WTC11 (cell line): ENCODE measurements around the gene SPNS1. TPM values are rescaled to one million over a fixed set of nuclear protein-coding genes. Genes with fewer than 3 reads are reported as not detected.

Experiments used
- ATAC-seq: fragments of 200-7000 bp; cut with Tn5 transposase; 2 replicates; pipeline ENCODE4 v1.10.0; 2021; ENCODE audit warnings: mild to moderate bottlenecking, moderate library complexity
- CTCF ChIA-PET: fragments of 300-600 bp; sonication (Branson Sonifier 250); formaldehyde crosslinking; loops from one replicate; lab custom pipeline; 2021; ENCODE audit warnings: antibody characterized with exemption; lab: Charles Lee
- POLR2A ChIA-PET: fragments of 350-600 bp; sonication (Branson Sonifier 250); formaldehyde crosslinking; loops from one replicate; lab custom pipeline; 2021; ENCODE audit warnings: antibody characterized with exemption; lab: Charles Lee
- DNase-seq: peaks from one replicate; pipeline ENCODE4 v3.0.0; 2021; ENCODE audit warnings: low spot score
- H3K27ac Mint-ChIP-seq: 2 replicates; pipeline ENCODE4 v1.8.0; 2021; ENCODE audit warnings: mixed read lengths
- H3K27me3 Mint-ChIP-seq: 2 replicates; pipeline ENCODE4 v1.8.0; 2021; ENCODE audit warnings: low read depth, mild to moderate bottlenecking, moderate library complexity, mixed read lengths
- H3K36me3 Mint-ChIP-seq: 2 replicates; pipeline ENCODE4 v1.8.0; 2021; ENCODE audit warnings: mixed read lengths
- H3K4me1 Mint-ChIP-seq: 2 replicates; pipeline ENCODE4 v1.8.0; 2022; ENCODE audit warnings: mixed read lengths
- H3K4me3 Mint-ChIP-seq: 2 replicates; pipeline ENCODE4 v1.8.0; 2021; ENCODE audit warnings: mild to moderate bottlenecking, moderate library complexity, mixed read lengths
- H3K9me3 Mint-ChIP-seq: 2 replicates; pipeline ENCODE4 v1.8.0; 2021; ENCODE audit warnings: mixed read lengths
- AR ChIP-seq: fragments of 250-450 bp; sonication (Bioruptor Pico); IDR thresholded peaks from 2 replicates; pipeline ENCODE4 v1.9.0; 2021; ENCODE audit warnings: mild to moderate bottlenecking
- ATF1 ChIP-seq: sonication (generic); formaldehyde crosslinking; IDR thresholded peaks from 2 replicates; pipeline ENCODE4 v1.8.1; 2023; ENCODE audit warnings: mild to moderate bottlenecking, moderate library complexity, missing genetic modification reagents
- ATF2 ChIP-seq: sonication (generic); formaldehyde crosslinking; IDR thresholded peaks from 2 replicates; pipeline ENCODE4 v1.8.1; 2022; ENCODE audit warnings: low read depth, missing genetic modification reagents, borderline replicate concordance
- ATF6 ChIP-seq: sonication (generic); formaldehyde crosslinking; IDR thresholded peaks from 2 replicates; pipeline ENCODE4 v1.8.1; 2023; ENCODE audit warnings: mild to moderate bottlenecking, missing genetic modification reagents
- CREB1 ChIP-seq: sonication (generic); formaldehyde crosslinking; IDR thresholded peaks from 2 replicates; pipeline ENCODE4 v1.8.0; 2023; ENCODE audit warnings: mild to moderate bottlenecking, missing genetic modification reagents
- CREM ChIP-seq: sonication (generic); formaldehyde crosslinking; IDR thresholded peaks from 2 replicates; pipeline ENCODE4 v1.8.1; 2022; ENCODE audit warnings: mild to moderate bottlenecking, missing genetic modification reagents, moderate library complexity
- E2F4 ChIP-seq: sonication (generic); formaldehyde crosslinking; IDR thresholded peaks from 2 replicates; pipeline ENCODE4 v1.8.1; 2022; ENCODE audit warnings: low read depth, mild to moderate bottlenecking, moderate library complexity, missing genetic modification reagents, borderline replicate concordance
- E2F5 ChIP-seq: sonication (generic); formaldehyde crosslinking; IDR thresholded peaks from 2 replicates; pipeline ENCODE4 v1.8.1; 2022; ENCODE audit warnings: mild to moderate bottlenecking, moderate library complexity, missing genetic modification reagents
- ELF4 ChIP-seq: sonication (generic); formaldehyde crosslinking; IDR thresholded peaks from 2 replicates; pipeline ENCODE4 v1.8.1; 2022; ENCODE audit warnings: low read depth, mild to moderate bottlenecking, moderate library complexity, missing genetic modification reagents
- FOXJ3 ChIP-seq: sonication (generic); formaldehyde crosslinking; IDR thresholded peaks from 2 replicates; pipeline ENCODE4 v1.9.0; 2021; ENCODE audit warnings: missing genetic modification reagents, mild to moderate bottlenecking, borderline replicate concordance
- GABPB1 ChIP-seq: sonication (generic); formaldehyde crosslinking; IDR thresholded peaks from 2 replicates; pipeline ENCODE4 v1.8.1; 2023; ENCODE audit warnings: mild to moderate bottlenecking, missing genetic modification reagents
- GTF2I ChIP-seq: fragments of 250-450 bp; sonication (Bioruptor Pico); conservative IDR thresholded peaks from 2 replicates; pipeline ENCODE4 v1.4.0; 2021; ENCODE audit warnings: mild to moderate bottlenecking
- HMGXB4 ChIP-seq: sonication (generic); formaldehyde crosslinking; IDR thresholded peaks from 2 replicates; pipeline ENCODE4 v1.8.1; 2023; ENCODE audit warnings: mild to moderate bottlenecking, moderate library complexity, missing genetic modification reagents
- IRF1 ChIP-seq: sonication (generic); formaldehyde crosslinking; IDR thresholded peaks from 2 replicates; pipeline ENCODE4 v1.8.0; 2023; ENCODE audit warnings: missing genetic modification reagents
- NR3C1 ChIP-seq: sonication (generic); formaldehyde crosslinking; conservative IDR thresholded peaks from 2 replicates; pipeline ENCODE4 v1.8.1; 2023; ENCODE audit warnings: low read depth, mild to moderate bottlenecking, missing genetic modification reagents
- TP53 ChIP-seq: sonication (generic); formaldehyde crosslinking; IDR thresholded peaks from 2 replicates; pipeline ENCODE4 v1.8.1; 2023; ENCODE audit warnings: mild to moderate bottlenecking, missing genetic modification reagents
- USF1 ChIP-seq: sonication (generic); formaldehyde crosslinking; IDR thresholded peaks from 2 replicates; pipeline ENCODE4 v1.8.0; 2022; ENCODE audit warnings: mild to moderate bottlenecking, missing genetic modification reagents
- ZNF219 ChIP-seq: sonication (generic); formaldehyde crosslinking; IDR thresholded peaks from 2 replicates; pipeline ENCODE4 v1.8.0; 2023; ENCODE audit warnings: missing genetic modification reagents, mild to moderate bottlenecking, borderline replicate concordance
- ZNF396 ChIP-seq: fragments of 250-450 bp; sonication (Bioruptor Pico); IDR thresholded peaks from 2 replicates; pipeline ENCODE4 v1.8.0; 2021; ENCODE audit warnings: mild to moderate bottlenecking, moderate library complexity, borderline replicate concordance
- ZNF416 ChIP-seq: fragments of 250-450 bp; sonication (Bioruptor Pico); IDR thresholded peaks from 2 replicates; pipeline ENCODE4 v1.9.0; 2021; ENCODE audit warnings: mild to moderate bottlenecking, inconsistent platforms
- total RNA-seq: library from RNA; stranded (reverse); gene quantifications from 3 replicates; pipeline ENCODE4 v1.2.3, GENCODE V29; 2021

The SPNS1 gene
- total RNA-seq, 1 experiment from 2014 or later = 64.4 TPM

GRCh38 chr16:28998837-28999236 is 24.3 kb downstream of the SPNS1 start:
- ChIA-PET POLR2A (no interaction called here), CTCF (interaction anchor here (1.8 kb wide), 1 partner anchor 21 kb away, joined by 8 read pairs; no protein-coding TSS in a partner anchor)
- DNase-seq (no peak), ATAC-seq (no peak)
- Mint-ChIP-seq H3K4me3 (no peak overlapping the region), H3K36me3 (no peaks in the 10 kb centered on the region), H3K4me1 (no peaks in the 10 kb centered on the region), H3K27me3 (peaks cover 12% of the 10 kb centered on the region; the same call in 1 of the 2 replicates), H3K27ac (no peak overlapping the region), H3K9me3 (no peaks in the 10 kb centered on the region)
- TF ChIP-seq NR3C1 (no peak), ATF6 (CRISPR knock-in tag) (no peak), AR (CRISPR knock-in tag) (no peak), ZNF416 (CRISPR knock-in tag) (no peak)

- Mint-ChIP-seq H3K36me3 (no peaks in the 10 kb centered on the region), H3K9me3 (no peaks in the 10 kb centered on the region), H3K27ac (no peak overlapping the region), H3K4me3 (no peak overlapping the region), H3K4me1 (no peaks in the 10 kb centered on the region), H3K27me3 (peaks cover 12% of the 10 kb centered on the region; the same call in 1 of the 2 replicates)
- DNase-seq = no peak
- ChIA-PET POLR2A (no interaction called here), CTCF (interaction anchor here (0.6 to 1.8 kb wide), 3 partner anchors 12 to 33 kb away, joined by 3 to 8 read pairs (median 3); no protein-coding TSS in a partner anchor)
- ATAC-seq = no peak
- no peak for TF ChIP-seq ZNF396 (CRISPR knock-in tag)
- TF ChIP-seq ELF4 (CRISPR knock-in tag) = no peak
- TF ChIP-seq USF1 = no peak
- no peak for TF ChIP-seq GABPB1 (CRISPR knock-in tag)
- TF ChIP-seq IRF1 (CRISPR knock-in tag) = no peak
- TF ChIP-seq GTF2I = no peak
- no peak for TF ChIP-seq CREM (CRISPR knock-in tag)
- no peak for TF ChIP-seq CREB1
- TF ChIP-seq ATF1 (CRISPR knock-in tag) = no peak
- TF ChIP-seq TP53 (CRISPR knock-in tag) = no peak
- TF ChIP-seq ZNF219 (CRISPR knock-in tag) = no peak
- TF ChIP-seq E2F4 = no peak
- TF ChIP-seq ATF2 (CRISPR knock-in tag) = no peak
- no peak for TF ChIP-seq HMGXB4 (CRISPR knock-in tag)
- TF ChIP-seq ATF6 (CRISPR knock-in tag) = no peak
- no peak for TF ChIP-seq E2F5 (CRISPR knock-in tag)
- TF ChIP-seq FOXJ3 (CRISPR knock-in tag) = no peak
Measured at GRCh38 chr16:28999577-28999976, 25.0 kb downstream of the SPNS1 start.
